Activated gamma-delta T cell treated with anti-CD3 and anti-CD28 coated beads, Interleukin-2, amount 50 U/mL, for 16 hours (primary cell): ENCODE data around the gene TACC3.
A peak's percentile ranks its signal among the peaks of the same experiment; 100 is the strongest.
"Not testable (repeated sequence)": the region's sequence is repeated elsewhere in the genome, so short reads cannot be mapped to it uniquely, and the experiment has no call there.

Experiments used
- DNase-seq: peaks from one replicate; pipeline ENCODE4 v3.0.0-alpha.2; 2020; ENCODE audit warnings: low read depth

The TACC3 gene

DNA sequence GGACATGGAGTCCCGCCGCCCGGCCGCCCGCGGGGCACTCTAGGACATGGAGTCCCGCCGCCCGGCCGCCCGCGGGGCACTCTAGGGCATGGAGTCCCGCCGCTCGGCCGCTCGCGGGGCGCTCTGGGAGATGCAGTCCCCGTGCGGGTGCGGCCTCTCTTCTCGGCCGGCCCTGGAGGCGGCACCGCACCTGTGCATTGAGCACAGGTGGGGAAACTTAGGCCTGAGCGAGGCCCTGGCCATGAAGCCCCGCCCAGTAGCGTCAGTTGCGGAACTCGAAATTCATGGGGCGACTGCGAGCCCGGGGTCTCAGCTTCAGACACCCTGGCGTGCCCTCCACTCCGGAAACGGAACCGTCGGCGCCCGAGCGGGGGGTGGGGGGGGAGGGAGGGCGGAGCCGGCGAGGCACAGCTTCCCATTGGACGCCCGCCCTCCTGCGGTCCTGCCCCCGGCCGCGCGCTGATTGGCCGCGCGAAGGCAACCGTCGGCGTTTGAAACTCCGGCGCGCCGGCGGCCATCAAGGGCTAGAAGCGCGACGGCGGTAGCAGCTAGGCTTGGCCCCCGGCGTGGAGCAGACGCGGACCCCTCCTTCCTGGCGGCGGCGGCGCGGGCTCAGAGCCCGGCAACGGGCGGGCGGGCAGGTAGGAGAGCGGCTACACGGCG lies at the start of gene TACC3, which contains the start of gene TMEM129:
TACC3 (plus strand) TSS at position 519 of the 663 bp plus-strand sequence. CDS start 1,901 bp downstream, outside the sequence.
TMEM129 (minus strand) TSS at position 321 of the 663 bp plus-strand sequence. CDS start 486 bp downstream, outside the sequence.
- peak; percentile 87 for DNase-seq

DNA sequence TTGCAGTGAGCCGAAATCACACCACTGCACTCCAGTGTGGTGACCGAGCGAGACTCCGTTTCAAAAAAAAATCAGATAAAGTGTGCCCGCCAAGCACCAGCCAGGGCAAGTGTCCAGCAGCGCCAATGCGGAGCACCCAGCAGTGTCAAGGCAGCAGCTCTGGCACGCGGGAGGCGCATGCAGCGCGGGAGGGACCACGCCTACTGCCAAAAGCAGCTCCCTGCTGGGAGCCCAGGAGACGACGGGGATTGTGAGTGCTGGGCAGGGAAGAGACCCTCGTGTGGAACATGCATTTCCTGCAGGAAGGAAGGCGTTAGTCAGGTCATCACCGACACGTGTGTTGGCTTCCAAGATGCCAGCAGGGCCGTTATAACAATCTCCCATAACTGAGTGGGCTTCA lies 47.6 kb upstream of the TACC3 start:
- DNase-seq: no peak

DNA sequence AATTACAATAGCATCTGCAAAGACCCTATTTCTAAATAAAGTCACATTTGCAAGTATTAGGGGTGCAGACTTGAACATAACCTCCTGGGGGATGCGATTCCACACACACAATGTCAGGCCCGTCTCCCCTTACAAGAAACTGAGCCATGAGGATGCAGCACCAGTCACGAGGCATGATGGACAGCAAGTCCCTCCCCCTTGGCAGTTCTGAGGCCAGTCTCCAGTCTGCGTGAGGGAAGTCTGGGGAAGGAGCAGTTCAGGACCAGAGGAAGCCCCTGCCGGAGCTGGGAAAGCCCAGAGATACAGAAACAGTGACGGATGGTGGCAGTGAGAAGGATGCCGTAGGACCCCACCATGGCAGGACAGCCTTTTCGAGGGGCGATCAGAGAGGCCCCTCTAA lies 46.6 kb upstream of the TACC3 start:
- no peak for DNase-seq

DNA sequence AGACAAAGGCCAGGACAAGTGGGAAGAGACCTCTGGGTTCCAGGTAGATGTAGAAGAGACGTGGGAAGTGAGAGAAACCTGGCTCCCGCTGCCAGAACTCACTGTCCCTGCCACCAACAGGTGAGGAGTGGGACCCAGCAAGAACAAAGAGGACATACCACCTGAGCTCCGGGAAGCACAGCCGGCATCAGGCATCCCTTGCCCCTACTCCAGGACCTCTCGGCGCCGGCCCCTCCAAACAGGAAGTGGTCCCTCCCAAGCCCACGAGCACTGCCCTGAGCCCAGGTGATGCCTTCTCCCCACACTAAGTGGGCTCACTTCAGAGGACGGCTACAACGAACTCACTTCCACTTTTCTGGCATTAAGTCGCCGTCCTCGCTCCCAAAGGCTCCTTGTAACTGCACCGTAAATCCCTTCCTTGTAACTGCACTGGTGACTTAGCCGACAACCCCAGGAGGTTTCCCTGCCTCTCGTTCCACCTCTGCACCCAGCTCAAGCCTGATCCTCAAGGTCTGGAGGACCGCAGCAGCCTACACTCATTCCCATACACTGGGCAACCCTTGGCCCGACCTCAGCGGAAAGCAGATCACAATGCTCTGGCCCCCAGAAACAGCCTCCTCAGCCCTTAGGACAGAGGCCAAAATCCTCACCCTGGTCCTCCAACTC lies 46.1 kb upstream of the TACC3 start:
- DNase-seq: no peak

DNA sequence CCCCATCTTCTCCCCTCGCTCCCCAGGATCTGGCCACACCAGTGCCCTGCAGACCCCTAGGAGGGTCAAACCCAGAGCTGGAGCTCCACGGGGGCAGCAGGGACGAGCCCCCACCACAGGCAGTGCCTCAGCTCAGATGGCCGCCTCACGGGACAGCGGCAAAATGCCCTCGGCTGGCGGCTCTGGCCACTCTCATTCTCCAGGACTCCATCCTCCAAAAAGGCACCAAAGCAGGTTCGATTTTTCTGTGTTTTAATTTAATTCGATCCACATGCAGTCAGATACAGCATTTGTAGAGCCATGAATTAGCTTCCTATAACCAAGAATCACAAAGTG lies 45.6 kb upstream of the TACC3 start:
- no peak for DNase-seq

DNA sequence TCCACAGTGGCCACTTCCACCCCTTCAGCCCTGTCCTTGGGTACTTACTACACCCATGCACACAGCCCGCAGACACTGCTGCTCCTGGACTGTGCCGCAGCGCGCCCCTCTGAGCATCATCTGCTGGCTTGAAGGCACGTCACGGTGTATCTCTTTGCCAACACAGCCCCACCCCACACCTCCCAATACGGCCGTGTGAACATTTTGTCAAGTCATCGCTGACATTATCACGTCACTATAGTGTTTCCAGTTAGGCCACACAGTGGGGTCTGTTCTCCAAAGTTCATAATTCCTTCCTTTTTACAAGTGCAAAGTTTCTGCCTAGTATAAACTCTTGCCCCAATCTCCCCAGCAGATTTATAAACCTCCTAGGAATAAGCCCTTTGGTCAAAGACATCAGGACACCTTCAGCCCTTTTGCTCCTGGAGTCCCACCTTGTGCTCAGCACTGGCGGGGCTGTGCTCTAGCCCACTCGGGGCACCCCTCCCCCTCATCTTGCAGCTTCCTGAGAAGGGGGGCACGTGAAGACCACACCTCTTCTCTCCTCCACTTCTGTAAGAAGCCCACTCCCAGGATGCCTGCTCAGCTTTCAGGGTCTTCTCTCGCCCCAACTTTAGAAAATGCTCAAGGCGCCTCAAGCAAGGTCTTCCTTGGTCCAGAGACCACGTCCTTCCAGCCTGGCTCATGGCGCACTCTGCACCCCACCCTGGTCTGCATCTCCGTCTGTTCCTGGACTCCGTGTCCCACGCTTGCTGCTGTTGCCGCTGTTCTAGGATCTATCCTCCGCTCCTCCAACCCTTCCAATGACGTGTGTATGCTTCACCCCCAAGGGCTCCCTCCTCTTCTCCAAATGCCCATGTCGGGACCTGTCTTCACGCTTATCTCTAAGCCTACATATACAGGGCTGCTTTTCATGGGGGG lies 44.5 kb upstream of the TACC3 start:
- no peak for DNase-seq

DNA sequence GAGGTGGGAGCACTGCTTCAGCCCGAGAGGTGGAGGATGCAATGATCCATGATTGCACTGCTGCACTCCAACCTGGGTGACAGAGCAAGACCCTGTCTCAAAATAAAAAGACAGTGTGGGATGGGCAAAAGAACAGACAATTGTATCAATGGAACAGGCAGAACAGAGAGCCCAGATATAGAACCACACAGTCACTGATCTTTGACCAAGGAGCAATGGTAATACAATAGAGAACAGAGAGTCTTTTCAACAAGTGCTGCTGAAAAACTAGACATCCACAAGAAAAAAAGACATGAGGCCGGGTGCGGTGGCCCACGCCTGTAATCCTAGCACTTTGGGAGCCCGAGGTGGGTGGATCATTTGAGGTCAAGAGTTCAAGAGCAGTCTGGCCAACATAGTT lies 43.1 kb upstream of the TACC3 start:
- DNase-seq: no peak

DNA sequence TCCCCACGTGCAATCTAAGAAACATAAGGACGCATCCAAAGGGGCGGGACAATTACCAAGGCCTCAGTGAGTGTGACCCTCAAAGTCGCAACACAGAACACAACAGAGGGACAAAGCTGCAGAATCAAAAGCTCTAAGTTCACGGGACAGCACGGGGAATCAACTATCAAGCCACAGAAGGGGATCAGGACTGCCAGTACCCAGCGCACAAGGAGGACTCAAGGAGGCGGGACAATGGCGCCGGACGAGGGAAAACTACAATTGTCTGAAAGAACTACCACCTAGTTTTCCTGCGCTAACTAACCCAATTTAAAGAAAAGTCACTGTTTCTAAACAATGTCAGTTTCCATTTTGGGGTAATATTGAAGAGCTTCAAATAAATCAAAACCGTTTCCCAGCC lies 38.5 kb upstream of the TACC3 start:
- no peak for DNase-seq

DNA sequence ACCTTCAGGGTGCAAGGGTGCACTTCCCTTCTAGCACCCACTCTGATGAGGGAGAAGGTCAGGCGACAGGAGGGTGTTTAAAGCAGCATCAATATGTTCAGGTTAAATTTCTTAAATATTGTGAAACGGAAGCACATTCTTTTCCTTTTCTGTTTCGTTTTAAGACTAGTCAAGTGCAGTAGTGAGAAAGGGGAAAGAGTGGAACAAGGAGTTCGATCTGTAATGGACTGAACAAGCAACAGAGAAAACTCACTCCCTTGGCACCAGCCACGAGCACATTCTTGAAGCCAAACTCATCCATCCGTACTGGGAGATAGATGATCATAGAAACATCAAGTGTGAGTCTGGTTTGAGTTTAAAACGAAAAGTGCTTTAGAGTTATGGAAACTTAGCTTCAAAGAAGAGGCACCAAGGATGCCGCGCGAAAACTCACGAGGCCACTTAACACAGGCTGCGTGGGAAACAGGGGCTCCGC lies 38.0 kb upstream of the TACC3 start:
- no peak for DNase-seq

DNA sequence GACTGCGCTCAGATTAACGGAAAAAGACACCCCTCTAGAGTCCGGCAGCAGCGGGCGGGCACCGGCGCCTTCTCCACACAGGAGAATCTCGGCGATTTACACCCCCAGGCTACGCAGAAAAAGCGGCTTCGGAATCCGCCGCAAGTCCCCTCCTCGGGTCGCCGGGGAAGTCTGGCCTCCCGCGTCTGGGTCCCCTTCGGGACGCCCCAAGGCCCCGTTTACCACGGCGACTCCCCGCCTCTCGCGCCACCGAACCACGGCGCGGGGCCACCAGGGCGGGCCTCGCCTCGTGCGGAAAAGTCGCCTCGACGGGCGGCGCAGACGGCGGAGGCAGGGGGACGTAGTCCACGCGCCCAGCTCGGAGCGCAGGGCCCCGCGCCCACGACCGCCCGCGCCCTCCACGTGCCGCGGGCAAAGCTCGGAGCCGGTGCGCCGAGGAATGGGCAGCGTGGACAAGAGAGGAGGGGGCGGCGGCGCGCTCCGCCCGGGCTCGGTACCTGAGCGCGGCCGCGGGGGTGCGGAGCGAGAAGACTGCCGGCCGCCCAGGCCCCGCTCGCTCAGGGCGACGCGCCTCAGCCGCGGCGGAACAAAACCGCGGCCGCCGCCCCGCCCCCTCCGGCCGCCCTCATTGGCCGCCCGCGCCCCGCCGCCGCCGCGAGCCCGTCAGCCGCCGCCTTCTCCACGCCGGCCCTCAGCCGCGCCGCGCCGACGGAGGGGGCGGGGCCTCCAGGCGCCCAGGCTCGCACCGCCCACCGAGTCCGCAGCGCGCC lies 37.4 kb upstream of the TACC3 start, which contains the start of gene FAM53A:
FAM53A (minus strand) TSS at position 578 of the 770 bp plus-strand sequence. CDS start 15,572 bp downstream, outside the sequence.
- DNase-seq: peak; percentile 15

DNA sequence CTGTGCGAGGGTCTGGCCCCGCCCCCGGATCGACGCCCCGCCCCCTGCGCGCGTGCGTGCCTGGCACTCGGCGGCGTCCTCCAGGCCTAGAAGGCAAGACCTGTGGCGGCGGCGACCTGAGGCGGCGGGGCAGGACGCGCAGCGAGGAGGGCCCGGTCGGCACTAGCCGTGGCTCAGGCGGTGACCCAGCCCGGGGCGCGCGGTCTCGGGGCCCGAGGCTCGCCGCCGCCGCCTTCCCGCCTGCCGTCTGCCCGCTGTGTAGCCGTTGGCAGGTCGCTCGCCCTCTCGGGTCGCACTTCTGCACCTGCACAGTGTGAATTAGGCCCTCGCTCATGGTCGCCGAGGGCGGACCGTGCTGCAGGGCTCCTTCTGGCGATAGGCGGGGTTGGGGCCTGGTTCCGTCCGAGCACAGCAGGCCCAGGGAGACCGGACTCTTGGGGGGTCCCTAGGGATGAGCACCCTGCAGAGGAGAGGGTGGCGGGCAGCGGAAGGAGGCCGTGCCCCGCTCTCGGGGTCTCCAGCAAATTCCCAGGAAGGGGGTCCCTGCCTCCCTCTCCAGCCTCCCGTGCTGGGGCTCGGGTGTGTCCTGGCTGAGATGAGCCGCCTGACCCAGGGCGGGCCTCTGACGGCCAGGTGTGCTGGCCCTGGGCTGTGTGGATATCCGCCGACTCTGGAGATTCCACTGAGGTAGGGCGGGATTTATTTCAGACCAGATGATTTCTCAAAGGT lies 36.7 kb upstream of the TACC3 start:
- peak; percentile 90 for DNase-seq

DNA sequence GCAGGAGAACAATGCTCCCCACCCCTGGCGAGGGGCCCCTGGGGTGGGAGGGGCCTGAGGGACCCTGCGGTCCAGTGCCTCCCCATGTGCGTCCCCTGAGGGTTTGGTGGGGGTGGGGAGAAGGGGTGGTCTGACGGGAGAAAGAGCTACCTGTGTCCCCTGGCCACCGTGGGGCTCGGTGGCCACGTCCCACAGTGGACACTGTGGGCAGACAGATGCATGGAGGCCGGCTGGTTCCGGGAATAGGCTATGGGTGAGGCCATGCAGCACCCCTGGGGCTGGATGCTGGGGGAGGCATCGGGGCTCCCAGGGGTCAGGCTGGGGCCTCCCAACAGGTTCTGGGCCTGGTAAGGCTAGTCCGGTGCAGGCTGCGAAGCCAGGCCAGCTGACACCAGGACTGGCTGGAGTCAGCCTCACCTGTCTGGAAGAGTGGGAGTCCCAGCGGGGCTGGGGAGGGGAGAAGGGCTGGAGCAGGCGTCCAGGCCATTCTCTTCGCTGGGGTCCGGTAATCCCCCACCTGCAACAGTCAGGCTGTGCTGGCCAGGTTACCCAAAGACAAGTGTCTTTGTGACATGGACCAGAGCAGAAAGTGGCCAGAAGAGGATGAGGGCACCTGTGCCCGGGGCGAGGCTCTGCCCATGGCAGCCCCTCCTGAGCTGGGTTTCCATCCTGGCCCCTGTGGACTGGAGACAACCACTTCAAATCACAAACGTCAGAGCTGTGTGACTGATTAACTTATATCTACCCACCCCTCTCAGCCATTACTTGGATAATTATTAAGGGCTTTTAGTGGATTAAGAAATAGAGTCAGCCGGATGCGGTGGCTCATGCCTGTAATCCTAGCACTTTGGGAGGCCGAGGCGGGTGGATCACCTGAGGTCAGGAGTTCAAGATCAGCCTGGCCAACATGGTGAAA lies 35.8 kb upstream of the TACC3 start:
- no peak for DNase-seq

DNA sequence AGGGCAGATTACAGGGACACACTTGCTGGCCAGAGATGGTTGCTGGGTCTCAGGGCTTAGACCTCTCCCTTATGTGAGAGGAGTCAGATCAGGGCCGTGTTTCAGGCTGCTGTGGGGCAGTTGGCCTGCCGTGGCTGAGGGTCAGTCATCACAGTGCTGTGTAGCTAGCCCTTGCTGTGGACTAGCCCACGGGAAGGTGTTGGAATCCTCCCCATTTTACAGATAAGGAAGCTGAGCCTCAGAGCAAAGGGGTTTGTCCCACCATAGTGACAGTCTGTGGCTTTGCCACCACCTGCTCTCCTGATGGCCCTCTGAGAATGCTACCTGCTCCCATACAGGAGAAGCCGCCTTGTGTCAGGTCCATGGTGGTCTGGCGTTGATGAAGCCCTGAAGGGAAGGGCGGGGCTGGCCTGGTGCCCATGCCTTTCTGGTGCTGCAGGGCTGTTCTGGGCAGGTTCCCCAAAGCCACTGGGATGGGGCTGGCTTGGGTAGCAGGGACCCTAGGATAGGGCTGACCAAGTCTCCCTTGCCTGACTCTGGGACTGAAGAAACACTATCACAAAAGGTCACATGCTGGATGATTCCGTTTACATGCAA lies 34.8 kb upstream of the TACC3 start:
- DNase-seq: no peak

DNA sequence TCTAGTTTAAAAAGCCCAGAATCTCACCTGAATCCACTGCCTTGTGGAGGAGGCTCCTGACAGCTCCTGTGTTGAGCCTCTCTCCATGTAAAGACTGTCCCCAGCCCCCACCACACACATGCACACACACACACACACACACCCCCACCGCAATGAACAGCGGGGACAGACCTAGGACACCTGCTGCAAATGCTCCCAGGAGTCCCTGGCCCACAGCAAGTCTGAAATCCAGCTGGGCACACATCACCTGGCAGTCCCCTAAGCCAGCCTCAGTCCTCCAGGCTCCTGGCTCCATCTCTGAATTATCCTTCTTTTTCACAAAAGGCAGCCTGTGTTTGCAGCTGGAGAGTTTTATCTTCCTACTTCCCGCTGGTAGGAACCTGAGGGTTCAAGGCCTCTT lies 30.6 kb upstream of the TACC3 start:
- no peak for DNase-seq

DNA sequence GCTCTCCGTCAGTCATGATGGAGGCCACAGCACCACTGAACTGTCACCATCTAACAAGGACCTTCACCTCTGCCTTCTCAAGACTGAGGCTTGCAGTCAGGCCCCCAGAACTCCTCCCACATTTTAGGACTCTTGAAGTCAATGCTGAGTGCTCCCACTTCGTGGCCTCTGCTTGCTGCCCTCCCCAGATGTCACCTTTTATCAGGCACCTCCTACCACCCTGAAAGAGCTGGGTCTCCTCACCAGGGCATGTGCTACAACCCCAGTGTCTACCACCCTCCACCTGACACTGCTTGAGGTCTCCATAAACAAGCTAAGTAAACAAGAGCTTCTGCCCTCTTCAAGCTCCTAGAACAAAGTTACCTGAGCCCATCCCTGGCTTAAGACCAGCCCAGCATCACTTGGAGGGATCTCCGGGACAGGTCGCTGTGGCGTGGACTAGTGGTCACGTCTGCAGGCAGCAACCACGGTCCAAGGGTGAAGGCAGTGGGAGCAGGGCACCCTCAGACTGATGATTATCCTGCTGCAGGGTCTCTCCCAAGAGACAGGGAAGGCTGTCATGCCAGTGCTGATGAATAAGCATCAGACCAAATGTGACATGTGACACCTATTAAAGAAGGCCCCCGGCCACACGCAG lies 29.5 kb upstream of the TACC3 start:
- DNase-seq: no peak

DNA sequence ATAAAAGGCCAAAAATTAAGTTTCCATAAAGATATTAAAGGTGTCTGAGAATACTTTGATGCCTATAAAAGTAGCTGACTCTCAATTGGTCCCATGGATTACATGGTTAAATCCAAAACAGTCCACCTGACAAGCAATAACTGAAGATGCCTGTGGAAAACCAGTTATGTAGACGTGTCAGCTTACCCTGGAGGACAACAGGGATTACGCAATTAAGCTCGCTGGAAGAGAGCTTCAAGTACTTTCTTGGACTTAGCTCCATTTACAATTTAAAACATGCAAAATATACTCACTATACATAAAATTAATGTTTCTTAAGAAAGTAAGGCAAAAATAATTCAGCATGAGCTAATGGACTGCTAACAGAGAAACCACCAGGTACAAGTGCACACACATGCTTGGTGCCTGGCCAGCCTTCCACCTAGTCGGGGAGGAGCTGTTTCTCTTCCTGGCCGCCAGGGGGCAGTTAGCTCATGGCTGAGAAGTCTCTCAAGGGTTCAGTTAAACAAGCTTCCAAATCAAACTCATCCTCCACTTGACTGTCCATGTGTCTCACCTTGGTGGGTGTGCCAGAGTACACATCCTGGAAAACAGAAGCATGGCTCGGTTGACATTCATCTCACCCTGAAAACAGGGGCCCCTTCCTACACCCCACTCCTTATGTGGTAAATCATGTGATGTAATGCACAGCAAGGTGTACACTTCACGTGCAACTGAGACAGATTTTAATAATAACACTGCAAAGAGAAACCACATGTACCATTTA lies 28.0 kb upstream of the TACC3 start:
- DNase-seq: peak; percentile 65

DNA sequence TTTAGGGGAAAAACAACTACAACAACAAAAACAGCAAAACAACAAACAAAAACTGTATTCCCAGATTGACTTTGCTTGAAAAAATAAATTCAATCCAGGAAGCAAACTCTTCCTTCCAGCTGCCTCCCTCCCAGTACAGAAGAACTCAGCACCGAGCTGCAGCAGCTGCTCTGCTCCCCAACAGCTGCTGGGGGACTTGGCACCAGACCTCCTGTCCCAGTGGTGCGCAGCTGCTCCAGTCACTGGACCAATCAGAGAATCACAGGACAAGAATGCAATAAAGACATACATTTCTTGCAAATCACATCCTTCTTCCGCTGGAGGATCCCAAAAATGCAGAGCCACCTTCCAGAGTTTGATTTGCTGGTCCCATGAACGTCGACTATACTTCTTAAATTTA lies 25.4 kb upstream of the TACC3 start:
- DNase-seq: no peak

DNA sequence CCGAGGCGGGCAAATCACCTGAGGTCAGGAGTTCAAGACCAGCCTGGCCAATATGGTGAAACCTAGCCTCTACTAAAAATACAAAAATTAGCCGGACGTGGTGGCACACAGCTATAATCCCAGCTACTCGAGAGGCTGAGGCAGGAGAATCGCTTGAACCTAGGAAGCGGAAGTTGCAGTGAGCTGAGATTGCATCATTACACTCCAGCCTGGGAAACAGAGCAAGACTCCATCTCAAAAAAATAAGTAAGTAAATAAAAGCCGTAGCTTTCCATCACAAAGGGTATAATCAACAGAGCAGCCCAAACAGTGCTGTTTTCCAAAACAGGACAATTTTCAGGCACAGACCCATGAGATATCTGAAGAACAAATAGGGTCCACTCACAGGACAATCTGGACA lies 19.6 kb upstream of the TACC3 start:
- not testable (repeated sequence) for DNase-seq
